ENCODE data around the gene IRAK2.

GRCh38 chr3:10215578-10216368, 51.1 kb downstream of the IRAK2 start:
- no peak for TF ChIP-seq CTCF (IDR thresholded peaks at IDR 0.05; ENCODE audit: low read length)
- no peak for TF ChIP-seq EZH2 (IDR thresholded peaks at IDR 0.05; ENCODE audit: borderline replicate concordance, low read length)

All from OCI-LY1 (cell line).